K562 (cell line): Measurements from ENCODE around the gene FNBP1. TPM values are rescaled to one million over a fixed set of nuclear protein-coding genes. Genes with fewer than 3 reads are reported as not detected.

ENCODE experiments used
- CCNT2 ChIP-seq: IDR thresholded peaks from 2 replicates; pipeline ENCODE4 v1.6.1; 2011; ENCODE audit warnings: borderline replicate concordance, low read depth, mild to moderate bottlenecking, moderate library complexity, mixed read lengths, low read length; ENCODE audit not compliant: insufficient read length; ENCODE audit errors: extremely low read depth
- HDAC3 ChIP-seq: fragments of 450-650 bp; IDR thresholded peaks from 2 replicates; pipeline ENCODE4 v1.6.1; 2018; ENCODE audit warnings: borderline replicate concordance, mild to moderate bottlenecking, moderate library complexity; ENCODE audit not compliant: partially characterized antibody
- HMGN3 ChIP-seq: IDR thresholded peaks from 2 replicates; pipeline ENCODE4 v1.6.1; 2011; ENCODE audit warnings: borderline replicate concordance, low read depth, mild to moderate bottlenecking, mixed read lengths, low read length; ENCODE audit not compliant: insufficient read length; ENCODE audit errors: extremely low read depth
- L3MBTL2 ChIP-seq: fragments of 450-650 bp; IDR thresholded peaks from 2 replicates; pipeline ENCODE4 v1.6.1; 2016; ENCODE audit warnings: mild to moderate bottlenecking, moderate library complexity
- MAZ ChIP-seq, 2 experiments: fragments of 450-650 bp in 1 of 2; sonication (generic) in 1 of 2; formaldehyde crosslinking; IDR thresholded peaks in 1 of 2; conservative IDR thresholded peaks in 1 of 2; 2 replicates each; pipeline versions ENCODE4 v1.4.0 to v1.5.0; 2020; ENCODE audit warnings: mild to moderate bottlenecking in 1 of 2, missing genetic modification reagents in 1 of 2
- RBM22 ChIP-seq: fragments of 200-400 bp; formaldehyde crosslinking; IDR thresholded peaks from 2 replicates; pipeline ENCODE4 v1.6.1; 2018; ENCODE audit warnings: low read length, low read depth; ENCODE audit not compliant: poor library complexity, severe bottlenecking
- RFX7 ChIP-seq: fragments of 250-450 bp; sonication (Bioruptor Pico); IDR thresholded peaks from 2 replicates; pipeline ENCODE4 v1.5.1; 2021; ENCODE audit warnings: mild to moderate bottlenecking
- ZNF134 ChIP-seq: fragments of 250-450 bp; sonication (Bioruptor Pico); conservative IDR thresholded peaks from 2 replicates; pipeline ENCODE4 v1.4.0; 2020
- polyA plus RNA-seq, 8 experiments: library from polyadenylated mRNA; depleted of rRNA in 4 of 8; stranded (reverse) in 5 of 8; unstranded in 3 of 8; fragments of >200 nt; fragmentation: Nextera tagmentation in 2 of 8; fragmentation: Illumina TruSeq in 1 of 8; extraction: Ambion mirVana in 2 of 8; extraction: Trizol in 1 of 8; gene quantifications; 2 replicates each; pipeline versions ENCODE4 v1.2.1 to v1.2.3, GENCODE V29; 2011 to 2014; ENCODE audit warnings: inconsistent platforms in 1 of 8, missing spikeins in 1 of 8
- total RNA-seq, 7 experiments: library from RNA; depleted of rRNA in 6 of 7; stranded (reverse); fragments of >200 nt in 6 of 7; fragmentation: Illumina TruSeq in 2 of 7; extraction: Trizol in 2 of 7; gene quantifications; 2 replicates each; pipeline versions ENCODE4 v1.2.1 to v1.2.3, GENCODE V29; 2011 to 2021; ENCODE audit warnings: low replicate concordance in 1 of 7
- TF ChIP-seq, protein P1 (sequence below), 2 experiments: fragments of 450-650 bp; formaldehyde crosslinking in 1 of 2; IDR thresholded peaks; 2 replicates each; pipeline versions ENCODE4 v1.4.0 to v1.6.1; 2014 to 2020; ENCODE audit warnings: mild to moderate bottlenecking in 2 of 2, borderline replicate concordance in 1 of 2, low read depth in 1 of 2
- TF ChIP-seq, protein P2 (sequence below): fragments of 250-450 bp; sonication (Bioruptor Pico); IDR thresholded peaks from 2 replicates; pipeline ENCODE4 v1.5.0; 2021
- TF ChIP-seq, protein P3 (sequence below), 3 experiments: fragments of 200-800 bp in 1 of 3; sonication (Bioruptor generic) in 1 of 3; sonication (generic) in 1 of 3; formaldehyde crosslinking in 1 of 3; IDR thresholded peaks; 2 replicates each; pipeline versions ENCODE4 v1.6.1 to v1.8.0; 2016 to 2022; ENCODE audit warnings: mild to moderate bottlenecking in 2 of 3, missing compliant biosample characterization in 2 of 3, missing genetic modification characterization in 2 of 3, missing genetic modification reagents in 1 of 3
- TF ChIP-seq, protein P4 (sequence below): sonication (generic); formaldehyde crosslinking; IDR thresholded peaks from 2 replicates; pipeline ENCODE4 v1.8.1; 2023; ENCODE audit warnings: mild to moderate bottlenecking, missing genetic modification reagents

FNBP1 gene
- total and polyA plus RNA-seq, 9 of the 15 experiments (the other 6 are each of a cell fraction or from before 2014, with no cell fraction given), result 1.8 to 14.9 (median 7.6) TPM

DNA sequence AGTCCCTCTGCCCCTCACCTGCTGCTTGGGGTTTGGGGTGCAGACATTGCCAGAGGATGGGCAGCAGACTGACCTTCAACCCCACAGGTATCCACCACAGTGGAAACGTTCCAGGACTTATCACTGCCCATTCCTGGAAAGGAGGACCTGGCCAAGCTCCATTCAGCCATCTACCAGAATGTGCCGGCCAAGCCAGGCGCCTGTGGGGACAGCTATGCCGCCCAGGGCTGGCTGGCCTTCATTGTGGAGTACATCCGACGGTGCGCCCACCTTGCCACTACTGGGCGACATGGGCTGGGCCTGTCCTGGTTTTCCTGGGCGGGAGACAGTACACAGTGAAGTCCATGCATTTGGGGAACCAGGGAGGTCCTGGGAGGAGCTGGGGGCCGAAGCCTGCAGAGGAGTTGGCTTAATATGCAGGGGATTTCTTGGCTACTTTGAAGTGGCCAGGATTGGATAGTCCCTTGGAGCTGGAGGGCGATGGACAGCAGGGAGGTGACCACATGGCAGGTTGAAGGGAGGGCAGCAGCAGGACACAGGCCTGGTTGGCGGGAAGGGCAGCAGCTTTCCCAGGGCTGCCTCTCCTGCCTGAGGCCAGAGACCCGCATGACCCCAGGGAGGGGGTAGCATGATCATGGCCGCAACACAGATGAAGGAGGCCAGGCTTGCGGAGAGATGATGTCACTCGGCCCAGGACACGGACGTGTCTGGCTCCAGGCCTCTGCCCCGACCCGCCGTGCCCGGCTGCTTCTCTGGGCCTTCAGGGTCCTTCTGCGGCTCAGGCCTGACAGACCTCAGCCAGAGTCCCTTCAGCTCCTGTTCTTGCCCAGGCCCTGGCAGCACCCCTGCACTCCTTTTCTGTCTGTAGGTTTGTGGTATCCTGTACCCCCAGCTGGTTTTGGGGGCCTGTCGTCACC, 173.1 kb downstream of the FNBP1 start (continued):
- TF ChIP-seq, protein P1, sequence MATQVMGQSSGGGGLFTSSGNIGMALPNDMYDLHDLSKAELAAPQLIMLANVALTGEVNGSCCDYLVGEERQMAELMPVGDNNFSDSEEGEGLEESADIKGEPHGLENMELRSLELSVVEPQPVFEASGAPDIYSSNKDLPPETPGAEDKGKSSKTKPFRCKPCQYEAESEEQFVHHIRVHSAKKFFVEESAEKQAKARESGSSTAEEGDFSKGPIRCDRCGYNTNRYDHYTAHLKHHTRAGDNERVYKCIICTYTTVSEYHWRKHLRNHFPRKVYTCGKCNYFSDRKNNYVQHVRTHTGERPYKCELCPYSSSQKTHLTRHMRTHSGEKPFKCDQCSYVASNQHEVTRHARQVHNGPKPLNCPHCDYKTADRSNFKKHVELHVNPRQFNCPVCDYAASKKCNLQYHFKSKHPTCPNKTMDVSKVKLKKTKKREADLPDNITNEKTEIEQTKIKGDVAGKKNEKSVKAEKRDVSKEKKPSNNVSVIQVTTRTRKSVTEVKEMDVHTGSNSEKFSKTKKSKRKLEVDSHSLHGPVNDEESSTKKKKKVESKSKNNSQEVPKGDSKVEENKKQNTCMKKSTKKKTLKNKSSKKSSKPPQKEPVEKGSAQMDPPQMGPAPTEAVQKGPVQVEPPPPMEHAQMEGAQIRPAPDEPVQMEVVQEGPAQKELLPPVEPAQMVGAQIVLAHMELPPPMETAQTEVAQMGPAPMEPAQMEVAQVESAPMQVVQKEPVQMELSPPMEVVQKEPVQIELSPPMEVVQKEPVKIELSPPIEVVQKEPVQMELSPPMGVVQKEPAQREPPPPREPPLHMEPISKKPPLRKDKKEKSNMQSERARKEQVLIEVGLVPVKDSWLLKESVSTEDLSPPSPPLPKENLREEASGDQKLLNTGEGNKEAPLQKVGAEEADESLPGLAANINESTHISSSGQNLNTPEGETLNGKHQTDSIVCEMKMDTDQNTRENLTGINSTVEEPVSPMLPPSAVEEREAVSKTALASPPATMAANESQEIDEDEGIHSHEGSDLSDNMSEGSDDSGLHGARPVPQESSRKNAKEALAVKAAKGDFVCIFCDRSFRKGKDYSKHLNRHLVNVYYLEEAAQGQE (IDR thresholded peaks at IDR 0.05; ENCODE audit: borderline replicate concordance), result no peak
- TF ChIP-seq, protein P1 (CRISPR knock-in tag; IDR thresholded peaks at IDR 0.05; ENCODE audit: low read depth), result no peak
- TF ChIP-seq HMGN3 (peak; percentile 28), L3MBTL2 (no peak), RBM22 (peak; percentile 25), RFX7 (CRISPR knock-in tag) (no peak), ZNF134 (CRISPR knock-in tag) (no peak), MAZ (CRISPR knock-in tag; conservative IDR thresholded peaks at IDR 0.05 in 1 of 2, IDR thresholded peaks at IDR 0.05 in 1 of 2) (no peak), HDAC3 (no peak), CCNT2 (no peak)
- TF ChIP-seq, protein P2, sequence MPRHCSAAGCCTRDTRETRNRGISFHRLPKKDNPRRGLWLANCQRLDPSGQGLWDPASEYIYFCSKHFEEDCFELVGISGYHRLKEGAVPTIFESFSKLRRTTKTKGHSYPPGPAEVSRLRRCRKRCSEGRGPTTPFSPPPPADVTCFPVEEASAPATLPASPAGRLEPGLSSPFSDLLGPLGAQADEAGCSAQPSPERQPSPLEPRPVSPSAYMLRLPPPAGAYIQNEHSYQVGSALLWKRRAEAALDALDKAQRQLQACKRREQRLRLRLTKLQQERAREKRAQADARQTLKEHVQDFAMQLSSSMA, result no peak
- TF ChIP-seq, protein P3, sequence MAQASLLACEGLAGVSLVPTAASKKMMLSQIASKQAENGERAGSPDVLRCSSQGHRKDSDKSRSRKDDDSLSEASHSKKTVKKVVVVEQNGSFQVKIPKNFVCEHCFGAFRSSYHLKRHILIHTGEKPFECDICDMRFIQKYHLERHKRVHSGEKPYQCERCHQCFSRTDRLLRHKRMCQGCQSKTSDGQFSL (CRISPR knock-in tag; IDR thresholded peaks at IDR 0.05), result no peak
- TF ChIP-seq, protein P3 (tag; IDR thresholded peaks at IDR 0.05), result no peak
- TF ChIP-seq, protein P4, sequence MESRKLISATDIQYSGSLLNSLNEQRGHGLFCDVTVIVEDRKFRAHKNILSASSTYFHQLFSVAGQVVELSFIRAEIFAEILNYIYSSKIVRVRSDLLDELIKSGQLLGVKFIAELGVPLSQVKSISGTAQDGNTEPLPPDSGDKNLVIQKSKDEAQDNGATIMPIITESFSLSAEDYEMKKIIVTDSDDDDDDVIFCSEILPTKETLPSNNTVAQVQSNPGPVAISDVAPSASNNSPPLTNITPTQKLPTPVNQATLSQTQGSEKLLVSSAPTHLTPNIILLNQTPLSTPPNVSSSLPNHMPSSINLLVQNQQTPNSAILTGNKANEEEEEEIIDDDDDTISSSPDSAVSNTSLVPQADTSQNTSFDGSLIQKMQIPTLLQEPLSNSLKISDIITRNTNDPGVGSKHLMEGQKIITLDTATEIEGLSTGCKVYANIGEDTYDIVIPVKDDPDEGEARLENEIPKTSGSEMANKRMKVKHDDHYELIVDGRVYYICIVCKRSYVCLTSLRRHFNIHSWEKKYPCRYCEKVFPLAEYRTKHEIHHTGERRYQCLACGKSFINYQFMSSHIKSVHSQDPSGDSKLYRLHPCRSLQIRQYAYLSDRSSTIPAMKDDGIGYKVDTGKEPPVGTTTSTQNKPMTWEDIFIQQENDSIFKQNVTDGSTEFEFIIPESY (CRISPR knock-in tag), result peak; percentile 37; the same call in 1 of the 2 replicates
